ENCODE data around the gene C1QTNF6.

- TF ChIP-seq POLR2A (IDR thresholded peaks at IDR 0.05; ENCODE audit: low read depth, low read length) (no peak), CTCF (conservative IDR thresholded peaks at IDR 0.05; ENCODE audit: low read depth, low read length) (no peak), SMC3 (IDR thresholded peaks at IDR 0.05; ENCODE audit: low read depth, low read length) (no peak), RFX5 (IDR thresholded peaks at IDR 0.05; ENCODE audit: low read depth, low read length) (no peak), MAZ (IDR thresholded peaks at IDR 0.05; ENCODE audit: borderline replicate concordance, low read depth, low read length) (no peak), FOS (IDR thresholded peaks at IDR 0.05; ENCODE audit: low read depth, low read length) (no peak), ELK1 (IDR thresholded peaks at IDR 0.05; ENCODE audit: borderline replicate concordance, low read depth, low read length) (no peak), RAD21 (IDR thresholded peaks at IDR 0.05; ENCODE audit: low read length) (no peak), CEBPB (IDR thresholded peaks at IDR 0.05; ENCODE audit: low read depth, low read length) (no peak), NFE2L2 (IDR thresholded peaks at IDR 0.05; ENCODE audit: low read depth, low read length) (no peak), BHLHE40 (IDR thresholded peaks at IDR 0.05; ENCODE audit: low read depth, low read length) (no peak), CHD1 (IDR thresholded peaks at IDR 0.05; ENCODE audit: low read depth, low read length) (no peak)
These were observed 20.7 kb downstream of the C1QTNF6 start for GRCh38 chr22:37167176-37167980.
